ENCODE results near the gene HCN2.
"Not testable (repeated sequence)": the region's sequence is repeated elsewhere in the genome, so short reads cannot be mapped to it uniquely, and the experiment has no call there.

Gene HCN2

DNA sequence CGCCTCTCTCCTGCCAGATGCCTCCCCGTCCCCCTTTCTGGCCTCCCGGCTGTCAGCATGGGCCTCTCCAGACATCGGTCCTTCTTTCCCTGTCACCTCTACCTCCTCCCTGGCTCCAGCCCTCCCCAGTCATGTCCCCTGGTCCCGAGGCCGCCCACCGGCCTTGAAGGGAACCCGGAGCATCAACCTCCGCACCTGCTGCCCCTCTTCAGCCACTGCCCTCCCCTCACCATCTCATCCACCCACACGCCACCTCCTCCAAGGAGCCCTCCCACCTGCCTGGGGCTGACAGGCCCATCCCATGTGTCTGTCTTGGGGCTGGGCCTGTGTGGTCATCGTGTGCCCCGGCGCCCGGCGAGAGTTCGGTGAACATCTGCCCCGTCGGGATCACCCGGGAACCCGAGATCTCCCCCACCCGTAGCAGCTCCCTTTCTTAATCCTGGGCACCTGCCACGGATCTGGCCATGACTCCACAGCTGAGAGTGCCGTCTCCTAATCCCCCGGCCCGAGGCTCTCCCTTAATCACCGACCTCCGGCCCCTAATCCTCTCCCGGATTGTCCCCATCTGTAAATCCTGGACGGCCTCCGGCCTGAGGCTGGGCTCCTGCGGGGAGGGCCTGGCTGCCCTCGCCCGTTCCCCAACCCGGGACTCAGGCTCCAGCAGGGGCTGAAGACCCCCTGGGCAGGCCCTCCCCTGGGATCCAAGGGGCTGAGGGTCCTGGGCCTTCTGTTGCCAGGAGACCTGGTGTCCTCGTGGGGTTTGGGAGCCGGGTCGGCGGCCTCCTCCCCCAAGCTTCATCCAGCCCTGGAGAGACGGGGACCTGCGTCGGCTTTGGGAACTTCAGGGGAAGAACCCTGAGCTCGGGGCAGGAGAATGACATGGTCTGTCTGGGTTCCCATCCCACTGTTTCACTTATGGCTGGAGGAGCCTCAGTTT is 5.9 kb downstream of the HCN2 start:
- no peak for DNase-seq (ENCODE audit: low spot score)
- TF ChIP-seq, protein P1, sequence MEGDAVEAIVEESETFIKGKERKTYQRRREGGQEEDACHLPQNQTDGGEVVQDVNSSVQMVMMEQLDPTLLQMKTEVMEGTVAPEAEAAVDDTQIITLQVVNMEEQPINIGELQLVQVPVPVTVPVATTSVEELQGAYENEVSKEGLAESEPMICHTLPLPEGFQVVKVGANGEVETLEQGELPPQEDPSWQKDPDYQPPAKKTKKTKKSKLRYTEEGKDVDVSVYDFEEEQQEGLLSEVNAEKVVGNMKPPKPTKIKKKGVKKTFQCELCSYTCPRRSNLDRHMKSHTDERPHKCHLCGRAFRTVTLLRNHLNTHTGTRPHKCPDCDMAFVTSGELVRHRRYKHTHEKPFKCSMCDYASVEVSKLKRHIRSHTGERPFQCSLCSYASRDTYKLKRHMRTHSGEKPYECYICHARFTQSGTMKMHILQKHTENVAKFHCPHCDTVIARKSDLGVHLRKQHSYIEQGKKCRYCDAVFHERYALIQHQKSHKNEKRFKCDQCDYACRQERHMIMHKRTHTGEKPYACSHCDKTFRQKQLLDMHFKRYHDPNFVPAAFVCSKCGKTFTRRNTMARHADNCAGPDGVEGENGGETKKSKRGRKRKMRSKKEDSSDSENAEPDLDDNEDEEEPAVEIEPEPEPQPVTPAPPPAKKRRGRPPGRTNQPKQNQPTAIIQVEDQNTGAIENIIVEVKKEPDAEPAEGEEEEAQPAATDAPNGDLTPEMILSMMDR (IDR thresholded peaks at IDR 0.05; ENCODE audit: extremely low read depth, missing control alignments) = no peak

DNA sequence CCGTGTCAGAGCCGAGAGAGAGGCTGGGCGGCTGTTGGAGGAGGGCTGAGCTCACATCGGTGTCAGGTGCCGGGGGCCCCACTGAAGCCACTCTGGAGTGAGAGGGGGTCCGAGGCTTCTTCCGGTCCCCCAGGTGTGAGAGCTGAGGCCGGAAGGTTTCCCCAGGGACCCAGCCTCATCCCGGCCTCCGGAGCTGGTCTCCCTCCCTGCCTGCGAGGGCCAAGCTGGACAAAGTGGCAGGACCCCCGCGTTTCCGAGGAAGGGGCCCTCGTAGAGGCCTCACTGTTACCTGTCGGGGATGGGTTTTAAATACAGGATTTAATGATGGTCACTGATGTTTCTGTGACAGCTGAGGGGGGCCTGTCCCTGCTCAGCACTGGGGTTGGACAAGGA is 6.6 kb downstream of the HCN2 start:
- TF ChIP-seq, protein P1 (IDR thresholded peaks at IDR 0.05; ENCODE audit: extremely low read depth, missing control alignments) = no peak
- DNase-seq (ENCODE audit: low spot score) = no peak

DNA sequence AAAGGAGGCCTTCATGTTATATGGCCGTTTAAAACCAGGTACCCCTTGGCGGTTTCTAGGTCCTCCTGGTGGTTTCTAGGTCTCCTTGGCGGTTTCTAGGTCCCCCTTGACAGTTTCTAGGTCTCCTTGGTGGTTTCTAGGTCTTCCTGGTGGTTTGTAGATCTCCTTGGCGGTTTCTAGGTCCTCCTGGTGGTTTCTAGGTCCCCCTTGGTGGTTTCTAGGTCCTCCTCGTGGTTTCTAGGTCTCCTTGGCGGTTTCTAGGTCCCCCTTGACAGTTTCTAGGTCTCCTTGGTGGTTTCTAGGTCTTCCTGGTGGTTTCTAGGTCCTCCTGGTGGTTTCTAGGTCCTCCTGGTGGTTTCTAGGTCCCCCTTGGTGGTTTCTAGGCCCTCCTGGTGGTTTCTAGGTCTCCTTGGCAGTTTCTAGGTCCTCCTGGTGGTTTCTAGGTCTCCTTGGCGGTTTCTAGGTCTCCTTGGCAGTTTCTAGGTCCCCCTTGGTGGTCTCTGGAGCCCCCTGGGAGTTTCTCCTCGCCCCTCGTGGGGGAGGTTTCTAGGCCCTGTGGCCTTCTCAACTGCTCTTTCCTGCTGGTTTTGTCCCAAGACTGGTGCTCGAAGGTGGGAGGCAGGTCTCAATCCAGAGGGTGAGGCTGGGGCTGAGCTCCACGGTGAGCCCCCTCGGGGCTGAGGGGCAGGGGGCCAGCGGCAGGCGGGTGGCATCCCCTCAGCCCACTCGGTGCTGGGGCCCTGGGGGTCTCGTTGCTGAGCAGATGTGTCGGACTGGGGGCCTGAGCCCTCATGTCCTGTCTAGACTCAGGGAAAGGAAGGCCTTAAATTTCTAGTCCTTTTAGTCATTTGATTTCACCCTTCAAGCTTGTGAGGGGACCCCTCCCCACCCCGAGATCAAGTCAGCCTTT is 8.0 kb downstream of the HCN2 start:
- no peak for DNase-seq (ENCODE audit: low spot score)
- TF ChIP-seq, protein P1 (IDR thresholded peaks at IDR 0.05; ENCODE audit: extremely low read depth, missing control alignments) = no peak

DNA sequence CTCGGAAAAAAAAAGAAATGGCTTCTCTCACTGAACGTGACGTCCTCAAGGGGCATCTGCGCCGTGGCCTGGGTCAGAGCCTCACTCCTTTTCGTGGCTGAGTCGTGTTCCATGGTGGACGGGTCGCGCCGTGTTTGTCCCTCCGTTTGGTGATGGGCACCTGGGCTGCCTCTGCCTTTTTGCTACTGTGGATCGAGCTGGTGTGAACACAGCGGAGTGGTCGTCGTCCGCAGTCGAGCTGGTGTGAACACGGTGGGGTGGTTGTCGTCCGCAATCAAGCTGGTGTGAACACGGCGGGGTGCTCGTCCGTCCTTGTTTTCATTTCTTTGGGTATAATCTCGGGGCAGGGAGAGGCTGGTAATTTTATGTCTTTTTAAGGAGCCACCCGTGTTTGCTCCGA is 11.6 kb downstream of the HCN2 start:
- TF ChIP-seq, protein P1 (IDR thresholded peaks at IDR 0.05; ENCODE audit: extremely low read depth, missing control alignments) = no peak
- no peak for DNase-seq (ENCODE audit: low spot score)

DNA sequence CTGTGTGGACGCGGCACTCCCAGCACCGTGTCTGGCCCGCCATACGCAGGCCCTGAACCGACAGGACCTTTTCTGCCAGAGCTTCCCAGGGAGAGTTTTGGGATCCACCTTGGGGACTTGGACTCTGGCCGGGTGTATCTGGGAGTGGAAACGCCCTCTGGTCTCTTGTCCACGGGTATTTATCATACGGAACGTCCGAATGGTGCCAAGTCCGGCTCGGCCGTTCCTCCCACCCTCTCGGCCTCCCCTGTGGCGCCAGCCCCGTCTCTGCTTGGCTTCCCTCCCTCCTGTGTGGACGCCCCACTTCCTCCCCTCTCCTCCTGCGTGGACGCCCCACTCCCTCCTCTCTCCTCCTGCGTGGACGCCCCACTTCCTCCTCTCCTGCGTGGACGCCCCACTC is 12.1 kb downstream of the HCN2 start:
- TF ChIP-seq, protein P1 (IDR thresholded peaks at IDR 0.05; ENCODE audit: extremely low read depth, missing control alignments) = no peak
- DNase-seq (ENCODE audit: low spot score) = no peak

DNA sequence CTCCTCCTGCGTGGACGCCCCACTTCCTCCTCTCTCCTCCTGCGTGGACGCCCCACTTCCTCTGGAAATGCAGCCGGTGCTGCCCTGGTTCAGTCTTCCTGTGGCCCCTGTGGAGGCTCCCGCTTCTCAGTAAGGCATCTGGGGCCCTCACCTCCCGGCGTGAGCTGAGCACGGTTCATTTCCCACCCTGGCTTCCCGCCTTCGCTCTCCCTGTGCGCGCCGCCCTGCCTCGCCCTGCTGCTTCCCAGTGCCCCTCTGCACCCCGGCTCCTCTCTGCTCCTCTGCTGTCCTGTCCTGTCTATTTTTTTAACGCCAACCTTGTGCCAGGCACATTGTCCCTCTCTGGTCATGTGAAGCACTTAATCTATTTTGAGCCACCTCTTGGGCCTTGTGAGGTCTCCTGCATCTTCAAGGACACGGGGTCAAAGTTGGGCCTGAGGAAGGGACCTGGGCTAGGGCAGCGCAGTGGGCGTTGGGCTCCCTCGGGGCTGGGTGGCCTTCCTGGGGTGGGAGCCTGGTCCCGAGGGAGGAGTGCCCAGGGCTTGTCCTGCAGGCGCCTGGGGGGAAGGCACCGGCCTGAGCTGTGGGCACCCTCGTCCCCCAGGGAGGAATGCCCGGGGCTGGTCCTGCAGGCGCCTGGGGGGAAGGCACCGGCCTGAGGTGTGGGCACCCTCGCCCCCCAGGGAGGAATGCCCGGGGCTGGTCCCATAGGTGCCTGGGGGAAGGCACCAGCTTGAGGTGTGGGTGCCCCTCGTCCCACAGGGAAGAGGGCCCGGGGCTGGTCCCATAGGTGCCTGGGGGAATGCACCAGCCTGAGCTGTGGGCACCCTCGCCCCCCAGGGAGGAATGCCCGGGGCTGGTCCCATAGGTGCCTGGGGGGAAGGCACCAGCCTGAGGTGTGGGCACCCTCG is 13.0 kb downstream of the HCN2 start:
- TF ChIP-seq, protein P1 (IDR thresholded peaks at IDR 0.05; ENCODE audit: extremely low read depth, missing control alignments) = no peak
- DNase-seq (ENCODE audit: low spot score) = no peak

DNA sequence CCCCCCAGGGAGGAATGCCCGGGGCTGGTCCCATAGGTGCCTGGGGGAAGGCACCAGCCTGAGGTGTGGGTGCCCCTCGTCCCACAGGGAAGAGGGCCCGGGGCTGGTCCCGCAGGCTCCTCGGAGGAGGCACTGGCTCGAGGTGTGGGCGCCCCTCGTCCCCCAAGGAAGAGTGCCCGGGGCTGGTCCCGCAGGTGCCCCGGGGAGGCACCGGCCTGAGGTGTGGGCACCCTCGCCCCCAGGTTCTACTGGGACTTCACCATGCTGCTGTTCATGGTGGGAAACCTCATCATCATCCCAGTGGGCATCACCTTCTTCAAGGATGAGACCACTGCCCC is 13.6 kb downstream of the HCN2 start:
- DNase-seq (ENCODE audit: low spot score) = not testable (repeated sequence)

DNA sequence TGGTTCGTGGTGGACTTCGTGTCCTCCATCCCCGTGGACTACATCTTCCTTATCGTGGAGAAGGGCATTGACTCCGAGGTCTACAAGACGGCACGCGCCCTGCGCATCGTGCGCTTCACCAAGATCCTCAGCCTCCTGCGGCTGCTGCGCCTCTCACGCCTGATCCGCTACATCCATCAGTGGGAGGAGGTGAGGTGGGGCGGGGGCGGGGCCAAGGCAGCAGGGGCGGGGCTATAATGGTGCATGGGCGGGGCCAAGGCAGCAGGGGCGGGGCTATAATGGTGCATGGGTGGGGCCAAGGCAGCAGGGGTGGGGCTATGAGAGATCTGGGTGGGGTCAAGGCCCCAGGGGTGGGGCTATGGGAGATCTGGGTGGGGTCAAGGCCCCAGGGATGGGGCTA is 14.1 kb downstream of the HCN2 start:
- DNase-seq (ENCODE audit: low spot score) = not testable (repeated sequence)

Measured in GM20000 (cell line).